ACC112 (cell line): ENCODE data around the gene ST3GAL5.

Experiments
- H2AFZ ChIP-seq: fragments of 200-600 bp; sonication (generic); one replicate; pipeline ENCODE4 v1.6.0; 2017; ENCODE audit warnings: antibody characterized with exemption, low read length; ENCODE audit not compliant: unreplicated experiment
- H3K27ac ChIP-seq: fragments of 200-600 bp; sonication (generic); 2 replicates; pipeline ENCODE4 v1.5.1; 2014; ENCODE audit warnings: low read depth, mild to moderate bottlenecking, antibody characterized with exemption, low read length, moderate library complexity
- H3K27me3 ChIP-seq: fragments of 200-600 bp; sonication (generic); 2 replicates; pipeline ENCODE4 v1.6.1; 2014; ENCODE audit warnings: mild to moderate bottlenecking, antibody characterized with exemption, low read length, moderate library complexity, mixed read lengths; ENCODE audit not compliant: insufficient read depth
- H3K36me3 ChIP-seq: fragments of 200-600 bp; sonication (generic); 2 replicates; pipeline ENCODE4 v1.6.1; 2016; ENCODE audit warnings: mild to moderate bottlenecking, antibody characterized with exemption, low read length, moderate library complexity, mixed read lengths; ENCODE audit not compliant: insufficient read depth
- H3K4me1 ChIP-seq: fragments of 200-600 bp; sonication (generic); one replicate; pipeline ENCODE4 v1.6.1; 2016; ENCODE audit warnings: low read length, mixed read lengths; ENCODE audit not compliant: insufficient read depth, unreplicated experiment, control insufficient read depth
- H3K4me3 ChIP-seq: fragments of 200-600 bp; sonication (generic); 2 replicates; pipeline ENCODE4 v1.5.1; 2014; ENCODE audit warnings: mild to moderate bottlenecking, low read depth, low read length
- H3K79me2 ChIP-seq: fragments of 200-600 bp; sonication (generic); one replicate; pipeline ENCODE4 v1.6.0; 2016; ENCODE audit warnings: low read length; ENCODE audit not compliant: control insufficient read depth, unreplicated experiment, insufficient read depth

Gene ST3GAL5

DNA sequence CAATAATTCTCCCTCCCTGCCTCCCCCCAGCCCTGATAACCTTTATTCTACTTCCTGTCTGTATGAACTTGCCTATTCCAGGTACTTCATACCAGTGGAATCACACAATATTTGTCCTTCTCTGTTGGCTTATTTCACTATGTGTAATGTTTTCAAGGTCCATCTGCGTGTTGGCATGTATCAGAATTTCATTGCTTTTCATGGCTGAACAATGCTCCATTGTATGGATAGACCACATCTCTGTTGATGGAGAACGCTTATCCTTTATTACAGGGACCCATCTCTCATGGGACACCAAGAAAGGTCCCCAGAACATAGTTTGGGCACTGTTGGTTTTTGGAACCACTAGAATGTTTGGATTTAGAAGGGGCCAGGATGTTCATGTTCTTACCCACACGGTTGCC is 94.8 kb downstream of the ST3GAL5 start:
- H3K4me3 ChIP-seq, result no peak overlapping the region
- H3K79me2 ChIP-seq, result no peaks in the 10 kb centered on the region
- no peaks in the 10 kb centered on the region for H3K36me3 ChIP-seq
- H3K4me1 ChIP-seq, result peaks cover 53% of the 10 kb centered on the region
- no peak overlapping the region for H2AFZ ChIP-seq
- H3K27me3 ChIP-seq, result no peaks in the 10 kb centered on the region
- no peak overlapping the region for H3K27ac ChIP-seq

DNA sequence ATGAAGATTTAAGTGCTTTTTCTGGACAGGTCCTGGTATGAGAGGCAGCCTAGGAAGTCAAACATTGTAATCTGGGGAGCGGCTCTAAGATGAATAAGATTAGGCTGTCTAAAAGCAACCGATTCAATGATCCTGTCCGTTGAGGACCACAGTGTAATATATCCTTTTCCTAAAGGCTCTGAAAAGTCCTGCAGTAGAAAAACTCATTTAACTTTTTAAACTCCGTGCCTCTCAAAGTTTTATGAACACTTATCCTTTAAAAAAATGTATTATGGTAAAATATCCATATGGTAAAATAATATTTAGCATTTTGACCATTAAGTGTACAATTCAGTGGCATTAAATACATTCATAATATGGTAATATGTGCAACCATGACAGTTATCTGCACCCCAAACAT is 95.2 kb downstream of the ST3GAL5 start:
- Histone ChIP-seq H3K79me2 (no peaks in the 10 kb centered on the region), H3K27me3 (no peaks in the 10 kb centered on the region), H3K27ac (no peak overlapping the region), H3K4me1 (peaks cover 57% of the 10 kb centered on the region), H3K36me3 (no peaks in the 10 kb centered on the region), H3K4me3 (no peak overlapping the region), H2AFZ (no peak overlapping the region)

DNA sequence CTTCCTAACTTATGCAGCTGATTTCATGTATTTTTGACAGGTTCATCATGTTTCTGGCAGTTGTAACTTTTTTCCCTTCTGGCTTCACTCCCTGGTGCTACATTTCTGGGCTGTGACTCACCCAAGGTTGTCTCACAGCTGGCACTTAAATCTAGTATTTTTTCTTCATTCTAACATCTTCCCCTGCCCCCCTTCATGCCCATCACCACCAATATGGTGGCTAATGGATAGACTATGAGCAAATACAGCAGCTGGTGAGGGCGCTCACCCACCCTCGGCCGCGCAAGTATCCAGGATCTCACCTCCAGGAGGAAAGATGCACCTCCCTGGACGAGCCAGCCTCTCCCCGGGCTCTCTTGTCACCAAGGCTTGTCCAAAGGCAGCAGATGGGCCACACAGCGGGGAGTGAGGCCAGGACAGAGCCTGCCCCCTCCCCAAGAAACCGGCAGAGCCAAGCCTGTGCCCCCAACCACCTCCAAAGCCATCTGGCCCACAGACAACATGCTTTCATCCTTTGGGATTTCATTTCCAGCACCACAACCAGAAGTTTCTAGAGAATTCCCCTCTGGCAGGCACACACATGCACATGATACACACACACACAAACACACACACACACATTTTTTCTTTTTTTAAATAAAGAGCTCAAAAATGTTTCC is 95.9 kb downstream of the ST3GAL5 start:
- Histone ChIP-seq H3K36me3 (peaks cover 1% of the 10 kb centered on the region; the same call in 1 of the 2 replicates), H3K4me1 (peaks cover 61% of the 10 kb centered on the region), H2AFZ (no peak overlapping the region), H3K4me3 (peak overlapping the region; percentile 32; the same call in 1 of the 2 replicates), H3K79me2 (no peaks in the 10 kb centered on the region), H3K27ac (peak overlapping the region; percentile 75), H3K27me3 (no peaks in the 10 kb centered on the region)

DNA sequence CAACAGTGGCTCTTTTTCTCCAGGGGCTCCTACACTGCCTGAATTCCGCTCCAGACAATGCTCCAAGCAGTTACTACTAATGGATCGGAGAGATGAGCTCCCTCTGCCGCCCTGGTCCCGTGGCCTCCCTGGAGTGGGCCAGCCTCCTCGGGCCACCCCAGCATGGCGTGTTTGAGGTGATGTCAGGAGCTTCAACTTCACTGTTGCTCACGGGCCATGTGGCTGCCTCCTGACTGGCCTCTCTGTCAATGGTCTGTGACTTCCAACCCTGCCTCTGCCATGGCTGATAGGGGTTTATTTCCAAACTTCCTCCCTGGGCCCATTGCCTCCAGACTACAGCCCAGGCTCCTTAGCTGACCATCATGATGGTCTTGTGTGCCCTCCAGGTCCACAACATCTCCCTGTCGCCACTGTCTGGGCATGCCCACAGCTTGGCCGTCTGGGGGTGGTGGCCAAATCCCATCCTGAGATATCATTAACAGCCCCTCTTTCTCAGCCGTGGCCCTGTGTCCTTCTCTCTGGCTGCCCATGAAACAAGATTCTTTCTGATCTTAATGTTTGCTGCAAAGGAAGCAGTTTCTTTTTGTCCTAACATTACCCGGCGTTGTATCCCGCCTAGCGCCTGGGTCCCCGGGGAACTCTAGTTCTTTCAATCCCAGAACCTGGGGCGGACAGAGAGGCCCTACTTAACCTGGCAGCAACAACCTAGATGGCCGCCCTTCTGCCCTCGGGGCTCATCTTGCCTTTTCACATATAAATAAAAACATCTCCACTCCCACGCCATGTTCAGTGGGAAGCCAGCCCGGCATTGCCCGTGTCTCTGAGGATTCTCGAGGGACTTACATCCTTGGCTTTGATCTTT is 96.9 kb downstream of the ST3GAL5 start:
- Histone ChIP-seq H3K27ac (peak overlapping the region; percentile 75), H3K4me3 (peak overlapping the region; percentile 32; the same call in 1 of the 2 replicates), H3K36me3 (peaks cover 6% of the 10 kb centered on the region; the same call in 1 of the 2 replicates), H3K4me1 (peaks cover 61% of the 10 kb centered on the region), H3K27me3 (no peaks in the 10 kb centered on the region), H2AFZ (no peak overlapping the region), H3K79me2 (no peaks in the 10 kb centered on the region)

DNA sequence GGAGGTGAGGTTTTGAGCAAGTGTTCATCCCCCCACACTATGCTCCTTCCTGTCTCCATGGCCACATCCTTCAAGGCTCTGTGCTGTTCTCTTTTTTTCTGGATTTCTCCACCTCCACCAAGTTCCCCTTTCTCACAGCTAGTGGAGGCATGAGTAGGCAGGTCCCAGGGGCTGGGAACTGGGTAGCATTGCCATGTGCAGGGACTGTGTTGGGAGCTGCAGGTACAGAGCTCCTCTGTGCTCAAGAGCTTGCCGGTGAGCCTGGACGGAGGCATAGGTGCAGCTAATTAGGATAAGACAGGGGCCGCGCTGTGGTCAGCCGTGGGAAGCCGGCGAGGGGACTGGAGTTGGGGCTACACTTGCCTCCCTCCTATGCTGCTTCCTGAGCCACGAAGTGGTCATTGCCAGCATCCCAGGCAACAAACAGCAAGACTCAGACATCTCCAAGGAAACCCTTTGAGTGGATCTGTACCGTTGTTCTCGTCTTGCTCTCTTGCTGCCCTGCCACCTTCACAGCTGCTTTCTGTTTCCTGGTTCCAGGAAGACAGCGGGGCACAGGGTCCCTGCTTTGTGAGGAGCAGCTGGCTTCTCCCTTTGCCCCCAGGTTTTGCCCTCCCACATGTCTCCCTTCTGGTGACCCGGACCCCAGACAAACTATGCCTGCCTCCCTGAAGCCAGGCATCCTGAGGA is 98.1 kb downstream of the ST3GAL5 start:
- Histone ChIP-seq H3K4me3 (no peak overlapping the region), H2AFZ (no peak overlapping the region), H3K27ac (no peak overlapping the region), H3K27me3 (no peaks in the 10 kb centered on the region), H3K36me3 (peaks cover 11% of the 10 kb centered on the region), H3K79me2 (no peaks in the 10 kb centered on the region), H3K4me1 (peaks cover 62% of the 10 kb centered on the region)

DNA sequence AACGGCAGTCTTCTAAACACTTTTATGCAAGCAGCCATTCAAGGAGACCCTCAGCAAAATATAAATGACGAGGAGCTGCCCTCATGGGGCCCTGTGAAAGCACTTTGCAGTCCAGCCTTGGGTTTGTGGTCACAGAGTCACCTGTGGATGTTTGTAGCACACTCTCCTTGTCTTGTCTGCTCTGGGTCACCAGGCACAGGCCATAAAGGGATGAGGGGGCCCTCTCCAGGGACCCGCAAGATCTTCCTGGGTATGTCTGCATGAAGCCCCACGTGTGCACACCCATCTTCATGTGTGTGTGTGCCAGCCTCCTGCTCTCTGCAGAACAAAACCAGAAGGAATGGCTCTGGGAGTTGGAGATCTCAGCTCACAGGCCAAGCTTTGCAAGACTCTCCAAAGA is 98.8 kb downstream of the ST3GAL5 start:
- H3K4me3 ChIP-seq, result no peak overlapping the region
- H3K27ac ChIP-seq, result no peak overlapping the region
- no peaks in the 10 kb centered on the region for H3K27me3 ChIP-seq
- H2AFZ ChIP-seq, result no peak overlapping the region
- H3K79me2 ChIP-seq, result no peaks in the 10 kb centered on the region
- H3K36me3 ChIP-seq, result peaks cover 11% of the 10 kb centered on the region
- H3K4me1 ChIP-seq, result peaks cover 69% of the 10 kb centered on the region

DNA sequence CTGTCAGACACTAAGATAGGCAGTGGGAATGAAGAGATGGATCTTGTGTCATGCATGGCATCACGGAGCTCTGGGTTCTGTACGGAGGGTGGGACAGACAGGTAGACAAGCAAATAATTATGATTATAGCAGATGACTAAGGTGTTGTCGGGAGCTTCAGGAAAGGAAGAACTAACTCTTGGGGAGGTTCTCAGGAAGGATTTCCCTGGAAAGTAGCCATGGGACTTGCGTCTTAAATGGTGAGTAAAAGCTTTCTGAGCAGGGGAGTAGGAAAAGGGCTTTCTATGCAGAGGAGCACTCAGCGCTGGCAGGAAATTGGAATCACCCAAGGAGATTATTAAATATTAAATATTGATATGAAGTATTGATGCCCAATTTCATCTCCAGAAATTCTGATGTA is 99.5 kb downstream of the ST3GAL5 start:
- Histone ChIP-seq H2AFZ (no peak overlapping the region), H3K27me3 (no peaks in the 10 kb centered on the region), H3K79me2 (no peaks in the 10 kb centered on the region), H3K27ac (no peak overlapping the region), H3K36me3 (peaks cover 11% of the 10 kb centered on the region), H3K4me3 (no peak overlapping the region), H3K4me1 (peaks cover 67% of the 10 kb centered on the region)

DNA sequence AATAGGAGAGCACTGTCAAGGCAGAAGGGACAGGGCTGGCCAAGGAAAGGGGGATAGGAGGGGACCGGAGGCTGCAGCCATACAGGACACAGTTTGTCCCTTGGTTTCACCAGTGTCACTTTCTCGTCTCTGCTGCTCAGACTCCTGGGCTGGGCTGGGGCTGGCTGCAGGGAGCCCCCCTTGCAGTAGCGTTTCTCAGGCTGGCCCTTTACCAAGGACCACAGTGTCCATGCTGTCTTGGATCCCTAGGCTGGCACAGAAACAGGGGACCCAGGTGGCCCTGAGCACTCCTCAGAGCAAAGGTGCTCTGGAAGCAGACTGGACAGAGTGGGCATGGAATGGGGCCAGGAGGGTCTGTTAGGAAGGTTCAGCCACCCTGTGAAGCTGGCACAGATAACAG is 100.2 kb downstream of the ST3GAL5 start:
- Histone ChIP-seq H3K27ac (no peak overlapping the region), H3K27me3 (no peaks in the 10 kb centered on the region), H3K36me3 (peaks cover 11% of the 10 kb centered on the region), H3K4me3 (no peak overlapping the region), H3K79me2 (no peaks in the 10 kb centered on the region), H2AFZ (no peak overlapping the region), H3K4me1 (peaks cover 62% of the 10 kb centered on the region)

DNA sequence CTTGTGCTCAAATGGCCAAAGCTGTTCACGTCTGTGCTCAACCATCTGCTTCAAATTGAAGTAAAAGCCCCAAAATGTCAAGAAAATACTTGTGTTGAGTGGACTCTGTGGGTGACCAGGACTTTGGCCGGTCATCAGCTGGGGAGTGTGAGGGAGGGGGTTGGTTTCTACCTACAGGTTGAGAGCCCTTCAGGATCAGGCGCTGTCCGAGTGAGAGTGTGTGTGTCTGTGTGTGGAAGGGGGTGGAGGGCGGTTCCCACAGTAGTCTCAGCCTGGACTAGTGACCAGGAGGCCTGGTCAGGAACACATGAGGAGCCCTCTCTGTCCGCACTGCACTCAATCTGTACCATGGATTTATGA is 100.8 kb downstream of the ST3GAL5 start:
- H3K36me3 ChIP-seq, result peaks cover 12% of the 10 kb centered on the region
- H3K4me1 ChIP-seq, result peaks cover 56% of the 10 kb centered on the region
- no peak overlapping the region for H2AFZ ChIP-seq
- no peak overlapping the region for H3K27ac ChIP-seq
- H3K4me3 ChIP-seq, result no peak overlapping the region
- H3K27me3 ChIP-seq, result no peaks in the 10 kb centered on the region
- no peaks in the 10 kb centered on the region for H3K79me2 ChIP-seq

DNA sequence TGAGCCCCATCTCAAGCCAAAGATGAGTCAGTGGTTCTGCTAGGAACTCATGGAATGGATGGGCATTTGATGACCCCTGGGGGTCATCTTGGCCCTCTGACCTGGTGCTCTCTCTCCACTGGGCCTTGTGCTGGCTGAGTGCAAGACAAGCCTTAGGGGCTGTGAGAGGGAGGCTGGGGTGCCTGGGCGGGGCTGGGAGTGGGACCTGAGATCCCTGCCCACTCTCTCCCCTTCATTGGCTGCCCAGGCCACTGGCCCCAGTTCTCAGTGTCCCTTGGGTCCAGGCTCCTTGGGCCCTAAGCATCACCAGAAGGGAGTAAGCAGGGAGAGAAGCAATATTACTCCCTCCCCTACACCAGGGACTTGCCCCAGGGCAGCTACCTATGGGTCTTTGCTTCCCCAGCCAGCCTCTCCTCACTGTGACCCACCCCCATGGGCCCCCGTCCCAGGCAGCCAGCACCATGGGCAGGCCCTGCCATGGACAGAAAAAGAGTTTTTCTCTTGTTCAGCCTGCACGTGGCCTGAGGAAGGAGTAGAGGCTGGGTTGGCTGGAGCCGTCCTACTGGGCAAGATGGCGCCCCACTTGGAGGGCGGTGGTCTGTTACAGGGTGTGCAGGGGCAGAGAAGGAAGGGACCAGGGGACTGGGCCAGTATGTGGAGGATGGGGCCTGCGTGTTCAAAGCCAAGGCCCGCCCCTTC is 101.4 kb downstream of the ST3GAL5 start:
- H2AFZ ChIP-seq, result no peak overlapping the region
- H3K36me3 ChIP-seq, result peaks cover 14% of the 10 kb centered on the region

More for the DNA sequence above, 101.4 kb downstream of the ST3GAL5 start:
- H3K4me1 ChIP-seq, result peaks cover 50% of the 10 kb centered on the region
- no peak overlapping the region for H3K4me3 ChIP-seq
- no peaks in the 10 kb centered on the region for H3K79me2 ChIP-seq
- H3K27ac ChIP-seq, result no peak overlapping the region
- H3K27me3 ChIP-seq, result no peaks in the 10 kb centered on the region
